Uterus (tissue), 4 donors: ENCODE results near the gene DEXI. TPM values are rescaled to one million over a fixed set of nuclear protein-coding genes. Genes with fewer than 3 reads are reported as not detected.
"Not testable (repeated sequence)": the region's sequence is repeated elsewhere in the genome, so short reads cannot be mapped to it uniquely, and the experiment has no call there.

Experiments used
- DNase-seq, 2 donors: peaks; one replicate each; pipeline ENCODE4 v3.0.0-alpha.2; 2019 to 2020
- H3K27ac ChIP-seq, 2 donors: fragments of 200-600 bp; sonication (generic); 1 replicate in 1 of 2; 2 replicates in 1 of 2; pipeline ENCODE4 v1.5.1; 2016 to 2018
- H3K27me3 ChIP-seq, 2 donors: fragments of 200-600 bp; sonication (generic); one replicate each; pipeline ENCODE4 v1.5.1; 2018 to 2019; ENCODE audit warnings: control low read depth in 1 of 2
- H3K36me3 ChIP-seq, 2 donors: fragments of 200-600 bp; sonication (generic); one replicate each; pipeline ENCODE4 v1.5.1; 2019; ENCODE audit warnings: control low read depth in 1 of 2
- H3K4me1 ChIP-seq, 2 donors: fragments of 200-600 bp; sonication (generic); one replicate each; pipeline ENCODE4 v1.5.1; 2018 to 2019; ENCODE audit warnings: control low read depth in 1 of 2
- H3K4me3 ChIP-seq, 2 donors: fragments of 200-600 bp; sonication (generic); 1 replicate in 1 of 2; 2 replicates in 1 of 2; pipeline ENCODE4 v1.5.1; 2018 to 2019; ENCODE audit warnings: mild to moderate bottlenecking in 1 of 2
- H3K9me3 ChIP-seq, 2 donors: fragments of 200-600 bp; sonication (generic); one replicate each; pipeline ENCODE4 v1.5.1; 2019; ENCODE audit warnings: control low read depth in 1 of 2
- CTCF ChIP-seq, 4 experiments: fragments of 200-600 bp in 2 of 4; fragments of 450-650 bp in 2 of 4; sonication (generic) in 2 of 4; IDR thresholded peaks; one replicate each; pipeline ENCODE4 v1.5.1; 2016 to 2019; ENCODE audit warnings: antibody characterized with exemption in 4 of 4, mild to moderate bottlenecking in 2 of 4, moderate library complexity in 1 of 4
- POLR2A ChIP-seq, 2 donors: fragments of 450-650 bp; IDR thresholded peaks; one replicate each; pipeline ENCODE4 v1.6.1; 2016; ENCODE audit warnings: antibody characterized with exemption in 2 of 2, mild to moderate bottlenecking in 1 of 2, moderate library complexity in 1 of 2
- intact Hi-C: fragments of 100-400 bp; cut with DNase I; formaldehyde crosslinking; loops from one replicate; pipeline ENCODE4 v1.15.1; 2023; ENCODE audit warnings: low total_unique reads
- total RNA-seq, 4 donors: library from RNA; depleted of rRNA in 3 of 4; stranded (reverse); fragments of >200 nt in 3 of 4; gene quantifications; one replicate each; pipeline versions ENCODE4 v1.1.0 to v1.2.4, GENCODE V29; 2014 to 2023
- donor health status: DM: yes; HTN: yes; CAD: no.

The DEXI gene
- total RNA-seq, 4 donors from 2014 or later = 15.6 to 70.2 (median 42.6) TPM

DNA sequence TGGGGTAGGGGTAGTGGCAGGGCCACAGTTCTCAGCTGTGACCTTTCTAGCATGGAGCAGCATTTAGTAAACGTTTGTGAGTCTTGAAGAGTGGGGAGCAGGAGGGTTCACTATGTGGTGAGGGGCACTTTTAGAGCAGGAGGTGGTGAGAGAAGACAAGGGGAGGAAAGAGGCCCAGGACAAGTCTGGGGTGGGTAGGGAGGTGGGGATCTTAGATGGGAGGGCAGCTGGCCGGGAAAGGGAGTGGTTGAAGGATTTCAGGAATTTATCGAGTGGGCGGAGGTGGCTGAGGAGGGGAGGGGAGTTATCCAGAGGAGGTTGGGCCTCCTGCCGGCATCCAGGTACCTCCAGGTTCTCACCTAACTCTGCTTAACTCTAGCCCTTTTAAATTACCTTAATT lies 4.0 kb upstream of the DEXI start:
- no peak for DNase-seq
- H3K27ac ChIP-seq = no peak overlapping the region
- H3K27me3 ChIP-seq = no peaks in the 10 kb centered on the region
- H3K9me3 ChIP-seq = no peaks in the 10 kb centered on the region
- no peaks in the 10 kb centered on the region for H3K36me3 ChIP-seq
- no peak for TF ChIP-seq POLR2A (IDR thresholded peaks at IDR 0.05)
- no peak for TF ChIP-seq CTCF (IDR thresholded peaks at IDR 0.05)
- peaks cover 0 to 24% of the 10 kb centered on the region in 2 donors for H3K4me1 ChIP-seq
- intact Hi-C loops = no loop called here
- H3K4me3 ChIP-seq = no peak overlapping the region

DNA sequence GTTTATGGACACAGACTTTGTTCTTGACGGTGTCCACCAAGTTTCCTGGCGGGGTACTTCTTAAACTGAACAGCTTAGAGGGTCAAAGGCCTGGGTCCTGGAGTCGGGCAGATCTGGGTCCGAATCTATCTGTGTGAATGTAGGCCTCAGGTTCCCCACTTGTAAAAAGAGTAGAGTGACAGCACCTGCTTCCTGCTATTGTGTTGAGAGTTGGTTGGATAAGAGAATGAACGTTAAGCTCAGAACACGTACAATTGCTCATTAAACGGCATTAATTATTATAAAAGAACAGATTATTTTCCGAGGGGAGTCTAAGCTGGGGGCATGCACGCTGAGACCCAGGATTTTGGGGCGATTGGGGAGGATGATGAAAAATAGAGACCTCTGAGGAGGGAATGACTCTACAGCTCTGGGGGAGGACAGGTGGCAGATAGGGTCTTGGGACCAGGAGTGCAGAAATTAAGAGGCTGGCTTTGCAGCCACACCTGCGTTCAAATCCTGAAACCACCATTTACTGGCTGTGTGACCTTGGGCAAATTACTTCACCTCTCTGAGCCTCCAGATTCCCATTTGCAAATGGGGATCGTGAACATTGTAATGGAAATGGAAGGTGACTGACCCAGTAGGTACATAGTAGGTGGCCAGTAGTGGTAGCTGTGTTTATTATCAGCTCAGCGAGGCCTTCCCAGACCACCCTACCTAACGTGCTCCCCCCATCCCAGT lies 3.0 kb upstream of the DEXI start:
- TF ChIP-seq CTCF (IDR thresholded peaks at IDR 0.05) = no peak
- no peak for TF ChIP-seq POLR2A (IDR thresholded peaks at IDR 0.05)
- H3K9me3 ChIP-seq = no peaks in the 10 kb centered on the region
- no peaks in the 10 kb centered on the region for H3K36me3 ChIP-seq
- intact Hi-C loops = no loop called here
- H3K4me1 ChIP-seq = peaks cover 2 to 30% of the 10 kb centered on the region in 2 donors
- peak overlapping the region in 1 of 2 donors; percentile 60 for H3K27ac ChIP-seq
- peak overlapping the region; percentile 84 to 97 for H3K4me3 ChIP-seq
- no peak for DNase-seq
- H3K27me3 ChIP-seq = no peaks in the 10 kb centered on the region

GRCh38 chr16:10944249-10945064 lies 2.2 kb upstream of the DEXI start, which contains the start of gene CLEC16A:
Gene CLEC16A (plus strand): TSS chr16:10944564. CDS start chr16:10944718, 154 bp downstream.
- intact Hi-C loops = no loop called here
- Histone ChIP-seq H3K36me3 (no peaks in the 10 kb centered on the region), H3K4me3 (peak within 1 kb of the TSS; percentile 84 to 97), H3K27ac (peak within 1 kb of the TSS; percentile 60 to 79), H3K4me1 (peaks cover 8 to 34% of the 10 kb centered on the region in 2 donors), H3K27me3 (no peaks in the 10 kb centered on the region), H3K9me3 (no peaks in the 10 kb centered on the region)
- DNase-seq = peak; percentile 97 to 99
- peak in 3 of 4 experiments; percentile 15 to 51 (median 50) for TF ChIP-seq CTCF (IDR thresholded peaks at IDR 0.05)
- TF ChIP-seq POLR2A (IDR thresholded peaks at IDR 0.05) = peak in 1 of 2 donors; percentile 78

DNA sequence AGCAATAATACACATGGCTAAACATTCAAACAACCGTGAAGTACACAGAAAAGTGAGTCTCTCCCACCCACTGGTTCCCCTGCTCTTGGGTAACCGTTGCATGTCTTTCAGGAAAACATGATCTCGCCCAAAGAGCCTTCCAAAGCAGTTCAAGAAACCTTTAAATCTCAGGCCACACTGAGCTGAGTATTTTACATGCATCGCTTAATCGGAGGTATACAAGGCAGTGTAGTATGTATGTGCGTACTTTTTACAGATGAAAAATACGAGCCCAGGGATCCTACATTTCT lies 741 bp upstream of the DEXI start:
- peak overlapping the region in 1 of 2 donors; percentile 79 for H3K27ac ChIP-seq
- intact Hi-C loops = no loop called here

DNA sequence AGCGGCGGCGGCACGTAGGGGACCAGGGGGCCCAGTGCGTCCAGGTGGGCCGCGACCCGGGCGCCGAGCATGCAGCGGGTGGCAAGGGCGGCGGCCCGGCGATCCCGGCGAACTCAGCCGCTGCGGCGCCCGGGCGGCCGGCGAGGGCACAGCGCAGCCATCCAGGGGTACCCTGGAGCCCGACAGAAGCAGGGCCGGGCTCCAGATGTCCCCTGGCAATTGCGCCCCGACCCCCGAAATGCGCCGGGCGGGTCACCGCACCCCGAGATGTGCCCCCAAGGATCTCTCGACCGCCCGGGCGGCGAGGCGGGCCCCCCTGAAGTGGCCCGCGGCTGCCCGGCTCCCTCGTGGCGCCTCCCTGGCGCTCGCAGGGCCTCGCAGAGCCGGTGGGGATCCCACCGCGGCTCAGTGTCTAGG lies 325 bp downstream of the DEXI start:
- DNase-seq, intact Hi-C loops, H3K9me3 ChIP-seq, H3K36me3 ChIP-seq, H3K27me3 ChIP-seq: not testable (repeated sequence)
- Histone ChIP-seq H3K4me3 (peak overlapping the region; percentile 51 to 95), H3K4me1 (peaks cover 14 to 51% of the 10 kb centered on the region in 2 donors), H3K27ac (peak overlapping the region; percentile 80 to 88)

More for the DNA sequence above, 741 bp upstream of the DEXI start:
- no peaks in the 10 kb centered on the region for H3K27me3 ChIP-seq
- no peaks in the 10 kb centered on the region for H3K9me3 ChIP-seq
- DNase-seq = no peak
- H3K36me3 ChIP-seq = no peaks in the 10 kb centered on the region
- TF ChIP-seq CTCF (IDR thresholded peaks at IDR 0.05) (no peak), POLR2A (IDR thresholded peaks at IDR 0.05) (no peak)
- peak overlapping the region; percentile 51 to 95 for H3K4me3 ChIP-seq
- H3K4me1 ChIP-seq = peaks cover 14 to 40% of the 10 kb centered on the region in 2 donors
